Glutamatergic neuron (in vitro differentiated cells): ENCODE data around the gene LMF1. TPM values are rescaled to one million over a fixed set of nuclear protein-coding genes. Genes with fewer than 3 reads are reported as not detected.
A peak's percentile ranks its signal among the peaks of the same experiment; 100 is the strongest.

Experiments used
- DNase-seq: peaks from one replicate; pipeline ENCODE4 v3.0.0; 2022
- H3K27ac Mint-ChIP-seq: one replicate; pipeline ENCODE4 v1.8.0; 2020; ENCODE audit warnings: mild to moderate bottlenecking, mixed read lengths, inconsistent platforms; ENCODE audit not compliant: unreplicated experiment
- H3K27me3 Mint-ChIP-seq: one replicate; pipeline ENCODE4 v1.8.0; 2020; ENCODE audit warnings: mild to moderate bottlenecking, moderate library complexity, mixed read lengths, inconsistent platforms; ENCODE audit not compliant: unreplicated experiment
- H3K36me3 Mint-ChIP-seq: one replicate; pipeline ENCODE4 v1.8.0; 2020; ENCODE audit warnings: mild to moderate bottlenecking, mixed read lengths, inconsistent platforms; ENCODE audit not compliant: unreplicated experiment
- H3K4me1 Mint-ChIP-seq: one replicate; pipeline ENCODE4 v1.8.0; 2020; ENCODE audit warnings: mild to moderate bottlenecking, low read depth, mixed read lengths, inconsistent platforms; ENCODE audit not compliant: unreplicated experiment
- H3K4me3 Mint-ChIP-seq: one replicate; pipeline ENCODE4 v1.8.0; 2020; ENCODE audit warnings: mild to moderate bottlenecking, mixed read lengths, inconsistent platforms; ENCODE audit not compliant: unreplicated experiment
- H3K9me3 Mint-ChIP-seq: one replicate; pipeline ENCODE4 v1.8.0; 2020; ENCODE audit warnings: mild to moderate bottlenecking, moderate library complexity, mixed read lengths, inconsistent platforms; ENCODE audit not compliant: unreplicated experiment
- CTCF ChIP-seq: fragments of 200-600 bp; sonication (generic); IDR thresholded peaks from one replicate; pipeline ENCODE4 v1.5.0; 2021; ENCODE audit not compliant: partially characterized antibody, unreplicated experiment
- total RNA-seq: library from RNA; stranded (reverse); fragmentation: NEBNext Ultra II Directional; extraction: Animal tissue kit (Norgen Biotek cat#: 25700); gene quantifications from one replicate; pipeline ENCODE4 v1.2.1, GENCODE V29; 2021; ENCODE audit not compliant: unreplicated experiment

Gene LMF1
- total RNA-seq, 1 donor from 2014 or later: 17.4 TPM

GRCh38 chr16:899683-900060, 71.1 kb downstream of the LMF1 start:
- Mint-ChIP-seq H3K27me3 (peaks cover 11% of the 10 kb centered on the region), H3K4me1 (peaks cover 24% of the 10 kb centered on the region), H3K36me3 (peaks cover 4% of the 10 kb centered on the region), H3K27ac (no peak overlapping the region), H3K4me3 (no peak overlapping the region), H3K9me3 (peaks cover 10% of the 10 kb centered on the region)
- DNase-seq: no peak
- TF ChIP-seq CTCF: no peak

- Mint-ChIP-seq H3K4me3 (peak overlapping the region; percentile 36), H3K27me3 (peaks cover 12% of the 10 kb centered on the region), H3K4me1 (peaks cover 24% of the 10 kb centered on the region), H3K36me3 (peaks cover 4% of the 10 kb centered on the region), H3K9me3 (peaks cover 10% of the 10 kb centered on the region), H3K27ac (peak overlapping the region; percentile 59)
- TF ChIP-seq CTCF: no peak
- DNase-seq: peak; percentile 22
These were observed 71.8 kb downstream of the LMF1 start for GRCh38 chr16:898761-899682.

GRCh38 chr16:898216-898615, 72.6 kb downstream of the LMF1 start:
- H3K36me3 Mint-ChIP-seq: peaks cover 4% of the 10 kb centered on the region

GRCh38 chr16:897701-898100, 73.1 kb downstream of the LMF1 start:
- Mint-ChIP-seq H3K4me3 (no peak overlapping the region), H3K4me1 (peaks cover 24% of the 10 kb centered on the region), H3K27ac (no peak overlapping the region), H3K9me3 (peaks cover 10% of the 10 kb centered on the region), H3K27me3 (peaks cover 12% of the 10 kb centered on the region), H3K36me3 (peaks cover 4% of the 10 kb centered on the region)
- DNase-seq: no peak
- TF ChIP-seq CTCF: no peak

More at GRCh38 chr16:898216-898615, 72.6 kb downstream of the LMF1 start:
- no peak for TF ChIP-seq CTCF
- H3K4me1 Mint-ChIP-seq: peaks cover 24% of the 10 kb centered on the region
- peaks cover 10% of the 10 kb centered on the region for H3K9me3 Mint-ChIP-seq
- peaks cover 12% of the 10 kb centered on the region for H3K27me3 Mint-ChIP-seq
- no peak overlapping the region for H3K4me3 Mint-ChIP-seq
- no peak overlapping the region for H3K27ac Mint-ChIP-seq
- no peak for DNase-seq

GRCh38 chr16:897200-897543, 73.6 kb downstream of the LMF1 start:
- Mint-ChIP-seq H3K9me3 (peaks cover 10% of the 10 kb centered on the region), H3K36me3 (peaks cover 4% of the 10 kb centered on the region), H3K4me1 (peaks cover 24% of the 10 kb centered on the region), H3K27ac (peak overlapping the region; percentile 38), H3K27me3 (peaks cover 12% of the 10 kb centered on the region), H3K4me3 (no peak overlapping the region)
- no peak for TF ChIP-seq CTCF
- DNase-seq: no peak
